Esophagus muscularis mucosa (tissue), 4 donors: ENCODE data around the gene IFNGR1. TPM values are rescaled to one million over a fixed set of nuclear protein-coding genes. Genes with fewer than 3 reads are reported as not detected.

Experiments
- DNase-seq: peaks from one replicate; pipeline ENCODE4 v3.0.0-alpha.2; 2017; ENCODE audit errors: extremely low spot score
- H3K27ac ChIP-seq, 4 donors: fragments of 200-600 bp; sonication (generic); replicated peaks in 1 of 4; 1 replicate in 3 of 4; 2 replicates in 1 of 4; pipeline ENCODE4 v1.5.1; 2016 to 2019; ENCODE audit warnings: mild to moderate bottlenecking in 1 of 4
- H3K27me3 ChIP-seq, 4 donors: fragments of 200-600 bp; sonication (generic); one replicate each; pipeline versions ENCODE4 v1.5.1 to v1.6.0; 2016 to 2019
- H3K36me3 ChIP-seq, 4 donors: fragments of 200-600 bp; sonication (generic); one replicate each; pipeline ENCODE4 v1.5.1; 2016 to 2019
- H3K4me1 ChIP-seq, 4 donors: fragments of 200-600 bp; sonication (generic); one replicate each; pipeline ENCODE4 v1.5.1; 2016 to 2019
- H3K4me3 ChIP-seq, 4 donors: fragments of 200-600 bp; sonication (generic); 1 replicate in 2 of 4; 2 replicates in 2 of 4; pipeline ENCODE4 v1.5.1; 2016 to 2019; ENCODE audit warnings: mild to moderate bottlenecking in 4 of 4, moderate library complexity in 1 of 4
- H3K9me3 ChIP-seq, 4 donors: fragments of 200-600 bp; sonication (generic); 1 replicate in 3 of 4; 2 replicates in 1 of 4; pipeline ENCODE4 v1.5.1; 2016 to 2019
- CTCF ChIP-seq, 3 experiments: fragments of 200-600 bp in 2 of 3; fragments of 450-650 bp in 1 of 3; sonication (generic) in 2 of 3; IDR thresholded peaks; one replicate each; pipeline ENCODE4 v1.5.1; 2017 to 2019; ENCODE audit warnings: antibody characterized with exemption in 3 of 3, mild to moderate bottlenecking in 2 of 3, moderate library complexity in 1 of 3
- EP300 ChIP-seq: sonication (generic); formaldehyde crosslinking; IDR thresholded peaks from one replicate; pipeline ENCODE4 v1.6.1; 2017; ENCODE audit warnings: antibody characterized with exemption
- POLR2A ChIP-seq: fragments of 450-650 bp; IDR thresholded peaks from one replicate; pipeline ENCODE4 v1.6.1; 2017; ENCODE audit warnings: antibody characterized with exemption, moderate library complexity, mild to moderate bottlenecking, low read depth
- POLR2AphosphoS5 ChIP-seq, 2 donors: sonication (generic); formaldehyde crosslinking; IDR thresholded peaks; one replicate each; pipeline ENCODE4 v1.6.1; 2017; ENCODE audit warnings: antibody characterized with exemption in 2 of 2
- WGBS: methylation state at CpG from one replicate; pipeline ENCODE4 v1.1.5; 2018; 5-methylcytosine and 5-hydroxymethylcytosine counted together
- intact Hi-C: fragments of 100-400 bp; cut with DNase I; formaldehyde crosslinking; loops from one replicate; pipeline ENCODE4 v1.15.1; 2023
- total RNA-seq, 4 donors: library from RNA; depleted of rRNA; stranded (reverse); fragments of >200 nt; gene quantifications; one replicate each; pipeline versions ENCODE4 v1.1.0 to v1.2.1, GENCODE V29; 2016

IFNGR1 gene
- total RNA-seq, 4 donors from 2014 or later = 52.8 to 95.9 (median 62.9) TPM

GRCh38 chr6:137170266-137171052, 48.7 kb downstream of the IFNGR1 start:
- WGBS = 76% methylated on average over 13 of the region's 13 CpGs
- no peaks in the 10 kb centered on the region for H3K4me1 ChIP-seq
- H3K4me3 ChIP-seq = no peak overlapping the region
- intact Hi-C loops = no loop called here
- no peaks in the 10 kb centered on the region for H3K36me3 ChIP-seq
- DNase-seq = no peak
- no peaks in the 10 kb centered on the region for H3K9me3 ChIP-seq
- H3K27me3 ChIP-seq = no peaks in the 10 kb centered on the region
- no peak for TF ChIP-seq EP300
- no peak for TF ChIP-seq POLR2A
- no peak for TF ChIP-seq CTCF (IDR thresholded peaks at IDR 0.05)
- TF ChIP-seq POLR2AphosphoS5 (IDR thresholded peaks at IDR 0.05) = no peak
- no peak overlapping the region for H3K27ac ChIP-seq

GRCh38 chr6:137167702-137168377, 51.3 kb downstream of the IFNGR1 start:
- H3K27ac ChIP-seq = no peak overlapping the region
- no peak for TF ChIP-seq POLR2AphosphoS5 (IDR thresholded peaks at IDR 0.05)
- no peak for TF ChIP-seq CTCF (IDR thresholded peaks at IDR 0.05)
- no peak for TF ChIP-seq EP300
- TF ChIP-seq POLR2A = no peak
- H3K27me3 ChIP-seq = no peaks in the 10 kb centered on the region
- no peaks in the 10 kb centered on the region for H3K4me1 ChIP-seq
- intact Hi-C loops = no loop called here
- H3K4me3 ChIP-seq = no peak overlapping the region
- H3K9me3 ChIP-seq = no peaks in the 10 kb centered on the region
- no peak for DNase-seq
- no peaks in the 10 kb centered on the region for H3K36me3 ChIP-seq
- 97% methylated on average over 3 of the region's 4 CpGs for WGBS

- Histone ChIP-seq H3K36me3 (no peaks in the 10 kb centered on the region), H3K27me3 (no peaks in the 10 kb centered on the region), H3K4me3 (no peak overlapping the region), H3K4me1 (no peaks in the 10 kb centered on the region), H3K9me3 (no peaks in the 10 kb centered on the region), H3K27ac (no peak overlapping the region)
- TF ChIP-seq POLR2AphosphoS5 (IDR thresholded peaks at IDR 0.05) = no peak
- TF ChIP-seq EP300 = no peak
- TF ChIP-seq CTCF (IDR thresholded peaks at IDR 0.05) = no peak
- no peak for TF ChIP-seq POLR2A
- no peak for DNase-seq
- 92% methylated on average over 8 of the region's 8 CpGs for WGBS
- intact Hi-C loops = no loop called here
These were observed 52.7 kb downstream of the IFNGR1 start for GRCh38 chr6:137166247-137167098.

GRCh38 chr6:137165375-137166246, 53.6 kb downstream of the IFNGR1 start:
- Histone ChIP-seq H3K4me3 (no peak overlapping the region), H3K4me1 (no peaks in the 10 kb centered on the region), H3K36me3 (no peaks in the 10 kb centered on the region), H3K27ac (no peak overlapping the region), H3K9me3 (no peaks in the 10 kb centered on the region), H3K27me3 (no peaks in the 10 kb centered on the region)
- no peak for DNase-seq
- intact Hi-C loops = no loop called here
- TF ChIP-seq CTCF (IDR thresholded peaks at IDR 0.05) (no peak), EP300 (no peak), POLR2AphosphoS5 (IDR thresholded peaks at IDR 0.05) (no peak)
- 90% methylated on average over 9 of the region's 9 CpGs for WGBS
